GM19468 (cell line): ENCODE data around the gene TP53AIP1.

ENCODE experiments used
- ATAC-seq: cut with Tn5 transposase; IDR thresholded peaks from one replicate; pipeline ENCODE4 v1.9.1; 2021; ENCODE audit warnings: mild to moderate bottlenecking, moderate library complexity, moderate number of reproducible peaks; ENCODE audit not compliant: unreplicated experiment; ENCODE audit errors: extremely low read depth

The TP53AIP1 gene

GRCh38 chr11:128892866-128893565 lies 49.7 kb downstream of the TP53AIP1 start:
- no peak for ATAC-seq

GRCh38 chr11:128891913-128892398 lies 50.7 kb downstream of the TP53AIP1 start:
- ATAC-seq: no peak

GRCh38 chr11:128890543-128891368 lies 51.9 kb downstream of the TP53AIP1 start, which contains the start of gene KCNJ5:
TSS of gene KCNJ5 (plus strand) at chr11:128891356. CDS start at chr11:128911274, 19,918 bp downstream.
- ATAC-seq: no peak

GRCh38 chr11:128890216-128890542 lies 52.5 kb downstream of the TP53AIP1 start:
- ATAC-seq: no peak

- ATAC-seq: no peak
These were observed 52.9 kb downstream of the TP53AIP1 start for GRCh38 chr11:128889657-128890213.

- ATAC-seq: no peak
These were observed 54.4 kb downstream of the TP53AIP1 start for GRCh38 chr11:128888034-128888985.

GRCh38 chr11:128886406-128887124 lies 56.1 kb downstream of the TP53AIP1 start:
- no peak for ATAC-seq
